Osteocyte (in vitro differentiated cells): ENCODE results near the gene LRCH1. TPM values are rescaled to one million over a fixed set of nuclear protein-coding genes. Genes with fewer than 3 reads are reported as not detected.

Experiments used
- DNase-seq: peaks from one replicate; pipeline ENCODE4 v3.0.0; 2021; ENCODE audit warnings: mixed read lengths; ENCODE audit not compliant: unreplicated experiment; ENCODE audit errors: extremely low spot score
- H3K27ac Mint-ChIP-seq: one replicate; pipeline ENCODE4 v1.8.0; 2021; ENCODE audit warnings: mild to moderate bottlenecking, mixed read lengths; ENCODE audit not compliant: unreplicated experiment
- H3K27me3 Mint-ChIP-seq: one replicate; pipeline ENCODE4 v1.8.0; 2021; ENCODE audit warnings: mixed read lengths; ENCODE audit not compliant: unreplicated experiment
- H3K36me3 Mint-ChIP-seq: one replicate; pipeline ENCODE4 v1.8.0; 2021; ENCODE audit warnings: mixed read lengths; ENCODE audit not compliant: unreplicated experiment
- H3K4me1 Mint-ChIP-seq: one replicate; pipeline ENCODE4 v1.8.0; 2021; ENCODE audit warnings: mixed read lengths; ENCODE audit not compliant: unreplicated experiment
- H3K4me3 Mint-ChIP-seq: one replicate; pipeline ENCODE4 v1.8.0; 2021; ENCODE audit warnings: mild to moderate bottlenecking, moderate library complexity, mixed read lengths; ENCODE audit not compliant: unreplicated experiment
- H3K9me3 Mint-ChIP-seq: one replicate; pipeline ENCODE4 v1.8.0; 2021; ENCODE audit warnings: mixed read lengths; ENCODE audit not compliant: unreplicated experiment
- long read RNA-seq: library from polyadenylated mRNA; unstranded; transcript quantifications from one replicate; pipeline ENCODE4 v2.0.0, GENCODE V29; 2021
- total RNA-seq: library from RNA; stranded (reverse); gene quantifications from 2 replicates; pipeline ENCODE4 v1.2.1, GENCODE V29; 2021
- TF ChIP-seq, protein P1 (sequence below): fragments of 200-600 bp; sonication (generic); IDR thresholded peaks from 2 replicates; pipeline ENCODE4 v1.5.0; 2021; ENCODE audit warnings: antibody characterized with exemption, mild to moderate bottlenecking, moderate library complexity

The LRCH1 gene
- total RNA-seq = 13.9 and 14.6 TPM in 2 replicates
- long read RNA-seq, full-length matches to known transcripts = 3 of 10 reads
- long read RNA-seq, partial matches to known transcripts = 5 of 10 reads
- long read RNA-seq, other reads (novel, unspliced or antisense) = 2 of 10 reads

GRCh38 chr13:46552889-46553520 lies at the start of gene LRCH1:
TSS of gene LRCH1 (plus strand) at chr13:46553170. CDS start at chr13:46553397, 227 bp downstream.
- TF ChIP-seq, protein P1, sequence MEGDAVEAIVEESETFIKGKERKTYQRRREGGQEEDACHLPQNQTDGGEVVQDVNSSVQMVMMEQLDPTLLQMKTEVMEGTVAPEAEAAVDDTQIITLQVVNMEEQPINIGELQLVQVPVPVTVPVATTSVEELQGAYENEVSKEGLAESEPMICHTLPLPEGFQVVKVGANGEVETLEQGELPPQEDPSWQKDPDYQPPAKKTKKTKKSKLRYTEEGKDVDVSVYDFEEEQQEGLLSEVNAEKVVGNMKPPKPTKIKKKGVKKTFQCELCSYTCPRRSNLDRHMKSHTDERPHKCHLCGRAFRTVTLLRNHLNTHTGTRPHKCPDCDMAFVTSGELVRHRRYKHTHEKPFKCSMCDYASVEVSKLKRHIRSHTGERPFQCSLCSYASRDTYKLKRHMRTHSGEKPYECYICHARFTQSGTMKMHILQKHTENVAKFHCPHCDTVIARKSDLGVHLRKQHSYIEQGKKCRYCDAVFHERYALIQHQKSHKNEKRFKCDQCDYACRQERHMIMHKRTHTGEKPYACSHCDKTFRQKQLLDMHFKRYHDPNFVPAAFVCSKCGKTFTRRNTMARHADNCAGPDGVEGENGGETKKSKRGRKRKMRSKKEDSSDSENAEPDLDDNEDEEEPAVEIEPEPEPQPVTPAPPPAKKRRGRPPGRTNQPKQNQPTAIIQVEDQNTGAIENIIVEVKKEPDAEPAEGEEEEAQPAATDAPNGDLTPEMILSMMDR = no peak
- Mint-ChIP-seq H3K27me3 (no peaks in the 10 kb centered on the region), H3K27ac (peak within 1 kb of the TSS; percentile 95), H3K4me1 (peaks cover 32% of the 10 kb centered on the region), H3K4me3 (peak within 1 kb of the TSS; percentile 88), H3K36me3 (no peaks in the 10 kb centered on the region), H3K9me3 (no peaks in the 10 kb centered on the region)
- peak; percentile 93 for DNase-seq

GRCh38 chr13:46504036-46504435 lies 48.9 kb upstream of the LRCH1 start:
- Mint-ChIP-seq H3K36me3 (no peaks in the 10 kb centered on the region), H3K27me3 (peaks cover 22% of the 10 kb centered on the region), H3K9me3 (peaks cover 7% of the 10 kb centered on the region), H3K27ac (no peak overlapping the region), H3K4me1 (no peaks in the 10 kb centered on the region), H3K4me3 (no peak overlapping the region)
- TF ChIP-seq, protein P1 = no peak
- DNase-seq = no peak

GRCh38 chr13:46507981-46508380 lies 45.0 kb upstream of the LRCH1 start:
- peaks cover 7% of the 10 kb centered on the region for H3K9me3 Mint-ChIP-seq
- H3K4me3 Mint-ChIP-seq = no peak overlapping the region
- no peaks in the 10 kb centered on the region for H3K4me1 Mint-ChIP-seq
- H3K27ac Mint-ChIP-seq = no peak overlapping the region
- DNase-seq = no peak
- H3K36me3 Mint-ChIP-seq = no peaks in the 10 kb centered on the region
- TF ChIP-seq, protein P1 = no peak
- peaks cover 14% of the 10 kb centered on the region for H3K27me3 Mint-ChIP-seq

GRCh38 chr13:46509981-46510380 lies 43.0 kb upstream of the LRCH1 start:
- DNase-seq = no peak
- Mint-ChIP-seq H3K4me1 (no peaks in the 10 kb centered on the region), H3K27me3 (peaks cover 14% of the 10 kb centered on the region), H3K9me3 (peaks cover 4% of the 10 kb centered on the region), H3K27ac (no peak overlapping the region), H3K4me3 (no peak overlapping the region), H3K36me3 (no peaks in the 10 kb centered on the region)
- TF ChIP-seq, protein P1 = no peak

DNA sequence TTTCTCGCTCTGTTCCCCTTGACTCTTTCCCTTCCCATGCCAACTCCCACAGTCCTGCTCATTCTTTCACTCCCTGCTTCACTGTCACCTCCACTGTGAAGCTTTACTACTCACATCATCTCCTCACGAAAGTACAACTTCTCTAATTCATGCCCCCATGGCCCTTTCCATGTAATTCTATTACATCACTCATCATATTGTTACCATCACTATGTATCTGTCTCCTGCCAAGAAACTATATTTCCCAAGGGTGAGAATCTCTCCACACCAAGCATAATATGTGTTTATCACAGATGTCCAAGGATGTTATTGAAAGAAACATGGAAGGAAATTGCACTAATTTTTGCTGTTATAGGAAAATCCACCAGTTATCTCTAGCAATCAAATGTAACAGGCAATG lies 37.2 kb upstream of the LRCH1 start:
- Mint-ChIP-seq H3K4me3 (no peak overlapping the region), H3K36me3 (no peaks in the 10 kb centered on the region), H3K27ac (no peak overlapping the region)

More for the DNA sequence above, 37.2 kb upstream of the LRCH1 start:
- DNase-seq = no peak
- Mint-ChIP-seq H3K27me3 (no peaks in the 10 kb centered on the region), H3K9me3 (no peaks in the 10 kb centered on the region), H3K4me1 (peaks cover 16% of the 10 kb centered on the region)
- TF ChIP-seq, protein P1 = no peak
